Liver (tissue), 3 donors: ENCODE results near the gene SPC24.

Experiments
- CTCF ChIP-seq: fragments of 150-350 bp; IDR thresholded peaks from 2 replicates; pipeline ENCODE4 v1.5.1; 2017; ENCODE audit warnings: improper control_type of control experiment, low read depth, low read length; ENCODE audit not compliant: missing input control
- GABPA ChIP-seq, 2 donors: IDR thresholded peaks in 1 of 2; conservative IDR thresholded peaks in 1 of 2; 2 replicates each; pipeline ENCODE4 v1.6.1; 2016; ENCODE audit warnings: antibody characterized with exemption in 2 of 2, mild to moderate bottlenecking in 1 of 2, moderate library complexity in 1 of 2
- MAX ChIP-seq: IDR thresholded peaks from 2 replicates; pipeline ENCODE4 v1.6.1; 2016; ENCODE audit warnings: antibody characterized with exemption
- RAD21 ChIP-seq, 2 donors: IDR thresholded peaks; 2 replicates each; pipeline ENCODE4 v1.6.1; 2016; ENCODE audit warnings: antibody characterized with exemption in 2 of 2, mild to moderate bottlenecking in 2 of 2
- REST ChIP-seq: IDR thresholded peaks from 2 replicates; pipeline ENCODE4 v1.6.1; 2016; ENCODE audit warnings: antibody characterized with exemption, mild to moderate bottlenecking
- TAF1 ChIP-seq: conservative IDR thresholded peaks from 2 replicates; pipeline ENCODE4 v1.6.1; 2016; ENCODE audit warnings: antibody characterized with exemption, mild to moderate bottlenecking
- donor health status: healthy.
- donor health status: healthy.

- TF ChIP-seq TAF1: no peak
- TF ChIP-seq GABPA (IDR thresholded peaks at IDR 0.05 in 1 of 2, conservative IDR thresholded peaks at IDR 0.05 in 1 of 2): no peak
- no peak for TF ChIP-seq CTCF
- no peak for TF ChIP-seq REST
- no peak for TF ChIP-seq MAX
- TF ChIP-seq RAD21 (IDR thresholded peaks at IDR 0.05): no peak
Observed at GRCh38 chr19:11168568-11168967, 13.0 kb upstream of the SPC24 start.
